ENCODE measurements around the gene GH1.
"Not testable (repeated sequence)": the region's sequence is repeated elsewhere in the genome, so short reads cannot be mapped to it uniquely, and the experiment has no call there.

DNA sequence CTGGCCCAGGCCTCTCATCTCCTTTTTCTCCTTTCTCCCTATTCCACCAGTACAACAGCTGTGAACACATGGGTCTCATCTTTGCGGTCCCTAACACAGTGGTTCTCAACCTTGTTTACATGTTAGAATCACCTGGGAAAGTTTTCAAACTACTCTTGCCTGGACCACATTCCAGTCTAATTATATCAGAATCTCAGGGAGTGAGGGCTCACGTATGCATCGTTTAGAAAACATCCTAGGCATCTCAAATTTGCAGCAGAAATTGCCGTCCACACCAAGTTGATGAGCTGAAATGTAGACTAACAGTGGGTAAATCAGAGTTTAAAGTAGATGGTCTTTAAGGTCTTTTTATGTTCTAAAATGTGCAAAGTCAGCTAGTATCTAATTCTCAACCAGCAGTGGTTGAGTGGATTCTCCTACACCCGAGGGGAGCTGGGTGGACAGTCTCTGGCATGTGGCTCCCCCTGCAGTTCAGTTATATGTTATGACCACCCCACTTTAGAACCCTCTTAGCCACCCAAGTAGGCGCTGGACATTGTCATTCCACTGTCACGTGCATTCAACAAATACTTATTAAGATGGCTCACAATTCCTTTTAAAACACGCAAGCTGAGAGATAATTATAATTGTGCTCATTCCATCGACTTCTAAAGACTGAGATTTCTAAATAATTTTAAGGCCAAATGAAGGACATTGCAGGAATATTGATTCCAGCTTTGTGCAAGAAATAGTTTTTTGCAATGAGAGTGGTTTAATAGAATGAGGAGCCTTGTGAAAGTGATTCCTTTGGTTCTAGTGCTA lies 48.9 kb downstream of the GH1 start:
- peak in 1 of 5 experiments; percentile 7 for TF ChIP-seq CTCF (IDR thresholded peaks at IDR 0.05)
- TF ChIP-seq EP300 (IDR thresholded peaks at IDR 0.05) = not testable (repeated sequence)

All from tibial nerve (tissue), 4 donors.